Measurements from ENCODE around the gene LINGO4.

LINGO4 gene

GRCh38 chr1:151805066-151805820 lies at the start of gene LINGO4:
Gene LINGO4, minus strand, starts transcription at chr1:151805419. Its CDS starts 2,715 bp downstream, at chr1:151802704.
- no peak for DNase-seq

- DNase-seq, result no peak
Measured at GRCh38 chr1:151854658-151855057, 49.4 kb upstream of the LINGO4 start.

- DNase-seq, result no peak
Measured at GRCh38 chr1:151853411-151853943, 48.3 kb upstream of the LINGO4 start, which contains the start of gene THEM5. Gene THEM5, minus strand, starts transcription at chr1:151853712. Its CDS starts 147 bp downstream, at chr1:151853565.

GRCh38 chr1:151852733-151853132 lies 47.5 kb upstream of the LINGO4 start:
- DNase-seq, result no peak

GRCh38 chr1:151851886-151852285 lies 46.7 kb upstream of the LINGO4 start:
- DNase-seq, result no peak

- DNase-seq, result no peak
Measured at GRCh38 chr1:151849871-151850270, 44.7 kb upstream of the LINGO4 start.

- no peak for DNase-seq
Measured at GRCh38 chr1:151849126-151849525, 43.9 kb upstream of the LINGO4 start.

GRCh38 chr1:151847867-151848596 lies 42.8 kb upstream of the LINGO4 start:
- DNase-seq, result no peak

- DNase-seq, result no peak
Measured at GRCh38 chr1:151846686-151847237, 41.5 kb upstream of the LINGO4 start.

- no peak for DNase-seq
Measured at GRCh38 chr1:151846062-151846568, 40.9 kb upstream of the LINGO4 start.

- DNase-seq, result no peak
Measured at GRCh38 chr1:151843398-151843797, 38.2 kb upstream of the LINGO4 start.

- DNase-seq, result no peak
Measured at GRCh38 chr1:151841141-151841540, 35.9 kb upstream of the LINGO4 start.

GRCh38 chr1:151840421-151840820 lies 35.2 kb upstream of the LINGO4 start:
- no peak for DNase-seq

GRCh38 chr1:151839457-151840403 lies 34.5 kb upstream of the LINGO4 start, which contains the start of gene C2CD4D:
Gene C2CD4D, minus strand, starts transcription at chr1:151839820. Its CDS starts 831 bp downstream, at chr1:151838989.
- peak; percentile 77 for DNase-seq

- DNase-seq, result no peak
Measured at GRCh38 chr1:151839082-151839412, 33.8 kb upstream of the LINGO4 start.

- DNase-seq, result peak; percentile 60
Measured at GRCh38 chr1:151838222-151839081, 33.2 kb upstream of the LINGO4 start.

GRCh38 chr1:151837884-151838221 lies 32.6 kb upstream of the LINGO4 start:
- DNase-seq, result no peak

GRCh38 chr1:151837197-151837596 lies 32.0 kb upstream of the LINGO4 start:
- no peak for DNase-seq

GRCh38 chr1:151835596-151835995 lies 30.4 kb upstream of the LINGO4 start:
- no peak for DNase-seq

- no peak for DNase-seq
Measured at GRCh38 chr1:151834239-151834638, 29.0 kb upstream of the LINGO4 start.

- DNase-seq, result no peak
Measured at GRCh38 chr1:151833172-151833900, 28.1 kb upstream of the LINGO4 start.
